Endothelial cell of umbilical vein (primary cell): ENCODE measurements around the gene TSPAN31. TPM values are rescaled to one million over a fixed set of nuclear protein-coding genes. Genes with fewer than 3 reads are reported as not detected.

Experiments used
- BruUV-seq: library from RNA; stranded (reverse); fragments of 400-500 nt; replicated peaks from 2 replicates; lab custom pipeline; 2021; lab: Mats Ljungman, UMichigan
- CTCF ChIA-PET: fragments of 300-600, 350-600 bp; sonication (Branson Sonifier 250); formaldehyde crosslinking; loops from one replicate; lab custom pipeline; 2021; ENCODE audit warnings: antibody characterized with exemption, inconsistent platforms; lab: Charles Lee
- POLR2A ChIA-PET: fragments of 300-600, 350-600 bp; sonication (Branson Sonifier 250); formaldehyde crosslinking; loops from one replicate; lab custom pipeline; 2021; ENCODE audit warnings: antibody characterized with exemption, inconsistent platforms; lab: Charles Lee
- DNase-seq: peaks from one replicate; pipeline ENCODE4 v3.0.0-alpha.2; 2011; ENCODE audit warnings: low read depth, low spot score
- FAIRE-seq: peaks from 2 replicates; lab custom pipeline; 2011; peaks lifted over from hg19 to GRCh38; lab: Jason Lieb, UNC
- H2AFZ ChIP-seq: 2 replicates; pipeline ENCODE4 v1.6.0; 2012; ENCODE audit warnings: low read depth, low read length, control low read depth, inconsistent platforms
- H3K27ac ChIP-seq: 2 replicates; pipeline ENCODE4 v1.5.1; 2011; ENCODE audit warnings: low read depth, mild to moderate bottlenecking, control low read depth, low read length, moderate library complexity; ENCODE audit not compliant: insufficient read depth
- H3K27me3 ChIP-seq, 2 experiments: 2 replicates each; pipeline versions ENCODE4 v1.6.0 to v1.6.1; 2011; ENCODE audit warnings: low read length in 2 of 2, mixed read lengths in 1 of 2; ENCODE audit not compliant: control insufficient read depth in 2 of 2, insufficient read depth in 2 of 2
- H3K36me3 ChIP-seq, 2 experiments: 2 replicates in 1 of 2; 3 replicates in 1 of 2; pipeline ENCODE4 v1.5.1; 2011; ENCODE audit warnings: low read length in 2 of 2, mild to moderate bottlenecking in 1 of 2, moderate library complexity in 1 of 2; ENCODE audit not compliant: control insufficient read depth in 2 of 2, insufficient read depth in 2 of 2; ENCODE audit errors: extremely low read depth in 1 of 2
- H3K4me1 ChIP-seq: 3 replicates; pipeline ENCODE4 v1.5.1; 2011; ENCODE audit warnings: mild to moderate bottlenecking, low read length; ENCODE audit not compliant: control insufficient read depth, insufficient read depth; ENCODE audit errors: extremely low read depth
- H3K4me2 ChIP-seq: 2 replicates; pipeline ENCODE4 v1.6.1; 2011; ENCODE audit warnings: low read length, control low read depth, mixed read lengths; ENCODE audit not compliant: insufficient read depth
- H3K4me3 ChIP-seq, 3 experiments: fragments of 200-600 bp in 1 of 3; sonication (generic), shearing (Covaris generic) in 1 of 3; replicated peaks in 1 of 3; 2 replicates each; pipeline ENCODE4 v1.5.1; 2011 to 2016; ENCODE audit warnings: control low read depth in 3 of 3, low read length in 3 of 3, mild to moderate bottlenecking in 2 of 3, inconsistent platforms in 1 of 3, low read depth in 1 of 3, moderate library complexity in 1 of 3; ENCODE audit not compliant: insufficient read depth in 1 of 3
- H3K79me2 ChIP-seq: 2 replicates; pipeline ENCODE4 v1.6.0; 2012; ENCODE audit warnings: low read length, inconsistent platforms; ENCODE audit not compliant: control insufficient read depth, insufficient read depth
- H3K9ac ChIP-seq: replicated peaks from 2 replicates; pipeline ENCODE3; 2011; ENCODE audit warnings: low read length, control low read depth; ENCODE audit not compliant: insufficient read depth; ENCODE audit errors: extremely low read depth
- H3K9me1 ChIP-seq: replicated peaks from 3 replicates; pipeline ENCODE4 v1.6.0; 2011; ENCODE audit warnings: mild to moderate bottlenecking, low read length; ENCODE audit not compliant: control insufficient read depth, insufficient read depth; ENCODE audit errors: extremely low read depth
- H3K9me3 ChIP-seq: replicated peaks from 2 replicates; pipeline ENCODE4 v1.5.1; 2012; ENCODE audit warnings: low read length, inconsistent platforms; ENCODE audit not compliant: control insufficient read depth, insufficient read depth
- H4K20me1 ChIP-seq: replicated peaks from 2 replicates; pipeline ENCODE3; 2011; ENCODE audit warnings: mild to moderate bottlenecking, low read length; ENCODE audit not compliant: control insufficient read depth, insufficient read depth; ENCODE audit errors: extremely low read depth
- EZH2 ChIP-seq: IDR thresholded peaks from 2 replicates; pipeline ENCODE4 v1.6.1; 2012; ENCODE audit warnings: borderline replicate concordance, low read depth, mild to moderate bottlenecking, moderate library complexity, low read length, inconsistent platforms; ENCODE audit not compliant: severe bottlenecking
- FOS ChIP-seq: IDR thresholded peaks from 2 replicates; pipeline ENCODE4 v1.6.1; 2011; ENCODE audit warnings: mild to moderate bottlenecking, low read length, moderate library complexity, borderline replicate concordance; ENCODE audit not compliant: insufficient read depth
- GATA2 ChIP-seq: IDR thresholded peaks from 2 replicates; pipeline ENCODE4 v1.7.0; 2011; ENCODE audit warnings: low read depth, mild to moderate bottlenecking, moderate library complexity, mixed read lengths, low read length; ENCODE audit not compliant: insufficient read length, insufficient read depth
- JUN ChIP-seq: IDR thresholded peaks from 2 replicates; pipeline ENCODE4 v1.6.1; 2011; ENCODE audit warnings: borderline replicate concordance, low read depth; ENCODE audit not compliant: insufficient read length, insufficient read depth
- MYC ChIP-seq: IDR thresholded peaks from one replicate; pipeline ENCODE4 v1.6.1; 2011; ENCODE audit warnings: mild to moderate bottlenecking, low read depth, low read length
- POLR2A ChIP-seq: IDR thresholded peaks from 2 replicates; pipeline ENCODE4 v1.6.1; 2012; ENCODE audit warnings: low read depth, mild to moderate bottlenecking, control low read depth, low read length
- POLR2AphosphoS5 ChIP-seq: IDR thresholded peaks from 2 replicates; pipeline ENCODE4 v1.6.1; 2012; ENCODE audit warnings: low read depth, mild to moderate bottlenecking, control low read depth, low read length, moderate library complexity; ENCODE audit not compliant: insufficient read depth
- dilution Hi-C: fragments of 300-500 bp; cut with MboI; formaldehyde crosslinking; loops from one replicate; pipeline ENCODE4 v1.15.0; 2019; ENCODE audit warnings: low sequenced_read_pairs; ENCODE audit not compliant: extremely low pct_ligation_motif_present
- intact Hi-C: fragments of 100-400 bp; cut with micrococcal nuclease; formaldehyde crosslinking; loops from one replicate; pipeline ENCODE4 v1.10.0; 2022
- polyA plus RNA-seq, 4 experiments: library from polyadenylated mRNA; depleted of rRNA in 3 of 4; stranded (reverse) in 3 of 4; unstranded in 1 of 4; fragments of >200 nt; gene quantifications; 2 replicates each; pipeline versions ENCODE4 v1.2.1 to v1.2.3, GENCODE V29; 2011 to 2012; ENCODE audit warnings: missing spikeins in 1 of 4
- total RNA-seq: library from RNA; stranded (reverse); gene quantifications from 2 replicates; pipeline ENCODE4 v1.2.3, GENCODE V29; 2021
- TF ChIP-seq, protein P1 (sequence below), 2 donors: IDR thresholded peaks; 1 replicate in 1 of 2; 2 replicates in 1 of 2; pipeline ENCODE4 v1.5.1; 2011; ENCODE audit warnings: low read length in 2 of 2, mild to moderate bottlenecking in 2 of 2, moderate library complexity in 2 of 2, control low read depth in 1 of 2, inconsistent platforms in 1 of 2, low read depth in 1 of 2; ENCODE audit not compliant: insufficient read depth in 1 of 2; ENCODE audit errors: extremely low read depth in 1 of 2
- TF ChIP-seq, protein P2 (sequence below): IDR thresholded peaks from 2 replicates; pipeline ENCODE4 v1.6.1; 2011; ENCODE audit not compliant: insufficient read depth, insufficient read length

TSPAN31 gene
- total and polyA plus RNA-seq, 2 donors (not counting 3 experiments of a cell fraction or from before 2014, with no cell fraction given), result 15.0 to 43.9 TPM

DNA sequence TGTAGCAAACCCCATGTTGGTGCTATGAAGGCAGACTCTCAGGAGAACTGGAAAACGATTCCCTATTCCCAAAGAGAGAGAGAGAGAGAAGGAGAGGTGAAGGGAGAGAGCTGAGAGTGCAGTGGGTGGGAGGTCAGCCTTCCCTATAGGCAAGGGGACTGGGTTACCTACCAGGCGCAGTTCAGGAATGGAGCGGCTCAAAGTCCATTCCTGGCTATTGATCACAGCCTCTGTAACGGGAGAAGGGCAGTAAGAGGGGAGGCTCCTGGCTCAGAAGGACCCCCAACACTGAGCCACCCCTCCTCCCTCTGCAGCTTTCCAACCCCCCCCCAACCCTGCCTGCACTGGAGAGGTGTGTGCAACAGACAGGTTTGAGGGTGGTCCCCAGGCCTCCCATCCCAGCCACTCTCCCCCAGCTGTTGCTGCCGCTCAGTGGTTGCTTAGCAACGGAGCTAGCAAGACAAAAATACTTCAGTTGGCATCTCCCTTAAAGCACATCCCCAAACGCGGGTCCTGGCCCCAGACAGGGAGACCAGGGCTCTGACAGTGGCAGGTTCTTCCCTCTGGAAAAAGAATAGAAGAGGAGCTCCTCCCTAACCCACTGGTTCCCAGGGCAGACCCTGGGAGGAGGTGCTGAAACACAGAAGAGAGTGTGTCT, 9.5 kb upstream of the TSPAN31 start:
- Histone ChIP-seq H3K9me1 (no peaks in the 10 kb centered on the region), H3K9me3 (no peaks in the 10 kb centered on the region), H3K4me2 (no peak overlapping the region), H3K4me3 (no peak overlapping the region), H2AFZ (no peak overlapping the region), H3K79me2 (no peaks in the 10 kb centered on the region), H3K27me3 (peaks cover 76% of the 10 kb centered on the region in 2 experiments), H3K4me1 (no peaks in the 10 kb centered on the region), H3K36me3 (no peaks in the 10 kb centered on the region), H3K27ac (no peak overlapping the region), H3K9ac (no peak overlapping the region), H4K20me1 (no peaks in the 10 kb centered on the region)
- CTCF ChIA-PET, result interaction anchor here (1.0 to 6.1 kb wide), 4 partner anchors 9 to 152 kb away, joined by 5 to 48 read pairs (median 8); partner anchors contain the start of gene TSPAN31
- DNase-seq, result no peak
- no peak for TF ChIP-seq JUN
- TF ChIP-seq, protein P1, sequence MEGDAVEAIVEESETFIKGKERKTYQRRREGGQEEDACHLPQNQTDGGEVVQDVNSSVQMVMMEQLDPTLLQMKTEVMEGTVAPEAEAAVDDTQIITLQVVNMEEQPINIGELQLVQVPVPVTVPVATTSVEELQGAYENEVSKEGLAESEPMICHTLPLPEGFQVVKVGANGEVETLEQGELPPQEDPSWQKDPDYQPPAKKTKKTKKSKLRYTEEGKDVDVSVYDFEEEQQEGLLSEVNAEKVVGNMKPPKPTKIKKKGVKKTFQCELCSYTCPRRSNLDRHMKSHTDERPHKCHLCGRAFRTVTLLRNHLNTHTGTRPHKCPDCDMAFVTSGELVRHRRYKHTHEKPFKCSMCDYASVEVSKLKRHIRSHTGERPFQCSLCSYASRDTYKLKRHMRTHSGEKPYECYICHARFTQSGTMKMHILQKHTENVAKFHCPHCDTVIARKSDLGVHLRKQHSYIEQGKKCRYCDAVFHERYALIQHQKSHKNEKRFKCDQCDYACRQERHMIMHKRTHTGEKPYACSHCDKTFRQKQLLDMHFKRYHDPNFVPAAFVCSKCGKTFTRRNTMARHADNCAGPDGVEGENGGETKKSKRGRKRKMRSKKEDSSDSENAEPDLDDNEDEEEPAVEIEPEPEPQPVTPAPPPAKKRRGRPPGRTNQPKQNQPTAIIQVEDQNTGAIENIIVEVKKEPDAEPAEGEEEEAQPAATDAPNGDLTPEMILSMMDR (IDR thresholded peaks at IDR 0.05; ENCODE audit: extremely low read depth in 1 of 2, insufficient read depth in 1 of 2, low read depth in 1 of 2, low read length in 2 of 2), result no peak
- no peak for TF ChIP-seq FOS
- TF ChIP-seq POLR2A, result no peak
- no peak for TF ChIP-seq POLR2AphosphoS5
- TF ChIP-seq GATA2, result no peak
- no peak for TF ChIP-seq MYC
- TF ChIP-seq, protein P2, sequence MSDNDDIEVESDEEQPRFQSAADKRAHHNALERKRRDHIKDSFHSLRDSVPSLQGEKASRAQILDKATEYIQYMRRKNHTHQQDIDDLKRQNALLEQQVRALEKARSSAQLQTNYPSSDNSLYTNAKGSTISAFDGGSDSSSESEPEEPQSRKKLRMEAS, result no peak
- no peak for TF ChIP-seq EZH2
- FAIRE-seq, result no peak
- intact Hi-C loops, result no loop called here
- POLR2A ChIA-PET, result no interaction called here
- BruUV-seq, result no TSS peak
- dilution Hi-C loops, result no loop called here
